Activated T-cell treated with anti-CD3 and anti-CD28 coated beads, Interleukin-2, amount 50 U/mL, for 1 hour (primary cell): ENCODE results near the gene RPL13.

ENCODE experiments used
- DNase-seq: peaks from one replicate; pipeline ENCODE4 v3.0.0-alpha.2; 2020

RPL13 gene

GRCh38 chr16:89560378-89561141 lies at the start of gene RPL13:
TSS of gene RPL13 (plus strand) at chr16:89560682. CDS start at chr16:89560960, 278 bp downstream.
- peak; percentile 89 for DNase-seq

GRCh38 chr16:89511374-89511773 lies 49.1 kb upstream of the RPL13 start:
- DNase-seq: no peak

- no peak for DNase-seq
Measured at GRCh38 chr16:89512453-89512852, 48.0 kb upstream of the RPL13 start.

GRCh38 chr16:89517128-89517527 lies 43.4 kb upstream of the RPL13 start:
- no peak for DNase-seq

- no peak for DNase-seq
Measured at GRCh38 chr16:89519881-89520280, 40.6 kb upstream of the RPL13 start.

GRCh38 chr16:89522287-89522686 lies 38.2 kb upstream of the RPL13 start:
- DNase-seq: no peak

- no peak for DNase-seq
Measured at GRCh38 chr16:89523680-89524344, 36.7 kb upstream of the RPL13 start.

GRCh38 chr16:89525146-89525913 lies 35.2 kb upstream of the RPL13 start:
- no peak for DNase-seq

- no peak for DNase-seq
Measured at GRCh38 chr16:89529097-89529496, 31.4 kb upstream of the RPL13 start.

GRCh38 chr16:89530401-89531381 lies 29.8 kb upstream of the RPL13 start:
- no peak for DNase-seq

- no peak for DNase-seq
Measured at GRCh38 chr16:89531821-89532526, 28.5 kb upstream of the RPL13 start.

GRCh38 chr16:89534252-89534756 lies 26.2 kb upstream of the RPL13 start:
- DNase-seq: peak; percentile 38

- no peak for DNase-seq
Measured at GRCh38 chr16:89536371-89536770, 24.1 kb upstream of the RPL13 start.

- no peak for DNase-seq
Measured at GRCh38 chr16:89536886-89537548, 23.5 kb upstream of the RPL13 start.

GRCh38 chr16:89537549-89537925 lies 22.9 kb upstream of the RPL13 start:
- DNase-seq: no peak

GRCh38 chr16:89538286-89538685 lies 22.2 kb upstream of the RPL13 start:
- no peak for DNase-seq

- no peak for DNase-seq
Measured at GRCh38 chr16:89540557-89540956, 19.9 kb upstream of the RPL13 start.

- DNase-seq: no peak
Measured at GRCh38 chr16:89541792-89542191, 18.7 kb upstream of the RPL13 start.

- DNase-seq: no peak
Measured at GRCh38 chr16:89544113-89544512, 16.4 kb upstream of the RPL13 start.

GRCh38 chr16:89544713-89545043 lies 15.8 kb upstream of the RPL13 start:
- no peak for DNase-seq
